ENCODE measurements around the gene ST8SIA2.
"Not testable (repeated sequence)": the region's sequence is repeated elsewhere in the genome, so short reads cannot be mapped to it uniquely, and the experiment has no call there.

ST8SIA2 gene

GRCh38 chr15:92444631-92445030, 51.0 kb downstream of the ST8SIA2 start:
- no peak for DNase-seq

DNA sequence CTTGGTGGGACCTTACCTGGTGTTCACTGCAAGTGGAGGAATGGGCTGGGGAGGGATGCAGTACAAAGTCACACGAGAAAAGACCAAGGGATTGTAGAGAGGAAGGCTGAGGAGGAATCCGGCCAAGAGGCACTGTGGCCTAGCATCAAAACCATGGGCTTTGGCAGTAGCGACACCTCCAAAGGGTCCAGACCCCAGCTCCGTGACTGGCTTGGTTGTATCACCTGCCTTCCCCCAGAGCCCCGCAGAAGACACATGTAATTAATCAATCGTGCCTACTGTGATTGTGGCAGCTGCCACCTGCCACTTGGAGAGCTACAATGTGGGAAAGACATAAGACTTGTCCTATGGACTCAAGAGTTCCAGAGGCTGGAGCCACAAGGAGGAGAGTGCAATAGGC, 54.7 kb downstream of the ST8SIA2 start:
- no peak for DNase-seq

- DNase-seq: no peak
Observed at GRCh38 chr15:92449476-92449875, 55.8 kb downstream of the ST8SIA2 start.

DNA sequence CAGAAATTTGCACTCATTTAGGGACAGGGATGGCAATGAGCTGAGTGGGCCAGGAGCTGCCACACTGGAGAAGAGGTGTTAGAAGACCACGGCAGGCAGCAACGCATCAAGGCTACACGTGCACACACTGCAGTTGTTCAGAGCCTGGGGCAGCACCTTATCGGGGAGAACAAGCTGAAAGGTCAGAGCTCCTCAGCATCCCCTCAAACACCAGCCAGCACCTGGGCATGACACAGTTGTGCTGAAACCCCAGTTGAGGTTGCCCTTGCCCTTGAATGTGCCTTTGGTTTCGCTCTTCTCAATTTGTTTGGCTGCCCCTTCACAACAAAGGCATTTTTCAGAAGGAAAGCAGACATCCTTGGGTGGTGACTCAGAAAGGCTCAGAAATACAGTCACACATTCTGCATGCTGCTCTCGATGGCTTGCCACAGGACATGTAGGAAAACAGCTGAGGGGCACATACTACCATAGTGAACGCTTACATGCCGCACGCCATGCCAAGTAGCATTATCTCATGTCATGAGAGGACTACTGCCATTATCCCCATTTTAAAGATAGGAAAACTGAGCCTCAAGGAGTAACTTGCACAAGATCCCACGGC, 57.6 kb downstream of the ST8SIA2 start:
- DNase-seq: no peak

DNA sequence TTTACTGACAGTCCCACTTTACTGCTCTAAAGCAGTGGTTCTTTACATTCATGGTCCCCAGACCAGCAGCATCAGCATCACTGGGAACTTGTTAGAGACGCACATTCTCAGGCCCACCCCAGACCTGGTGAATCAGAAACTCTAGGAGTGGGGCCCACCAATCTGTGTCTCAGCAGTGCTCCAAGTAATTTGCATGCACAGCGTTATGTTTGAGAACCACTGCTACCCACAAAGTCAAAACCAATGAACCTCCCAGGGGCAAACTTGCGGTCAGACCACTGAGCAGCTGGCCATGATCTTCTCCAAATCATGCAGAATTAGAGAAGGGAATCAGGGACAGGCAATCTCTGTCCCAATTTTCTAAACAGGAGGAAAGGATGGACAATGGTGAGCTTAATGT, 58.5 kb downstream of the ST8SIA2 start:
- DNase-seq: no peak

- DNase-seq: no peak
Observed at GRCh38 chr15:92453607-92454006, 59.9 kb downstream of the ST8SIA2 start.

DNA sequence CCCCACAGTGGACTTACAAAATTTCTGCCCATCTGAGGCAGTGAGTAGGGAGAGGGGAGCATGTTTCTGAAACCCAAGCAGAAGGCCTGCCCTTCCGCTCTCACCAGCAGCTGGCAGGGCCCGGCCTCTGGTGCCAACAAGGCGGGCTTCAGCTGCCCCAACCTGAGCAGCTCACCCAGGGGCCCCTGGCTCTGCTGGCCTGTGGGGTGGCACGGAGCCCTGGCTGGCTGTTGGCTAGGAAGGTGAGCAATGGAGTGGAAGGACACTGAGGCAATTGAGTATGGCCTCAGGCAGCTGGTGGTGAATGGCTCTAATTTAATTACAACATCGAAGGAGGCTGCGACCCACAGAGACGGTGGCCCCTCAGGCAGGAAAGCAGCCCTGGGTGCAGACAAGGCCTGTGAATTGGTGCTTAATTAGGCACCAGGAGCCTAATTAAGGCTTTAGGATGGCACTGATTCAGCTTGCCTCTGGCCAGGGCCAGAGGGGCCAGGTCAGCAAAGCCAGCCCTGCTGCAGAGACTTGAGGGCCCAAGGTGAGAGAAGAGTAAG, 60.9 kb downstream of the ST8SIA2 start:
- DNase-seq: no peak

DNA sequence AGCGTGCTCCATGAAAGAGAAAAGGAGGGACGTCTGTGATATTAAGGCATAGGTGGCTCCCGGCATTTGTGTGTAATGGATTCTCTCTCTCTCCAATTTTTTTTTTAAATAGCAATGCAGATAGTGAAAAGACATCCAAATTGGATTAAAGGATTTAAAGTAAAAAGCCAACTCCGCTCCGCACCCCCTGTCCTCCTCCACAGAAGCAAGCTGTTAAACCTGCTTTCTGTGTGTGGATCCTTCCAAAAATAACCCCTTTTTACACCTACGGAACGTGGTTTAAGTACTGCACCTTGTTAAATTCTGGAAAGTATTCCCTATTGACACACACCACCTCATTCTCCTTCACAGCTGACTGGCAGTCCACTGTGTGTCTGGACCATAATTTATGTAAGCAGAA, 61.6 kb downstream of the ST8SIA2 start:
- DNase-seq: no peak

- DNase-seq: no peak
Observed at GRCh38 chr15:92457471-92458041, 63.9 kb downstream of the ST8SIA2 start.

DNA sequence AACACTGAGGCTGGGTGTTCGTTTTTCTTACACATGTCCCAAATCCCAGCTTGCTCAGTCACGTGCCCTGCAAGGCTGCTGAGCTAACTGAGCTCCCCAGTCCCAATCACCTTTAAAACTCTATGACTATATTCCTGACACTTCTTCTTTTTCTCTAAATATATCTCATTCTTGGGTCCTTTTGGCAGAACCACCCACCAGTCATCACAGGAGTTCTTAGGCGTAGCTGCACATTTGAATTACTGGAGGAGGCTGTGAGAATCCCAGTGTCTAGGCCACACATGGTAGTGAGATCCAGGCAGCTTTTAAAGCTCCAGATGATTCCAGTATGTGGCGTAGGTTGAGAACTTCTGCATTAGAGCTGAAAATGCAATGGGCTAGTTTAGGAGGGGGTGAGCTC, 66.3 kb downstream of the ST8SIA2 start:
- DNase-seq: no peak

- no peak for DNase-seq
Observed at GRCh38 chr15:92462424-92463125, 68.9 kb downstream of the ST8SIA2 start.

GRCh38 chr15:92463352-92463751, 69.7 kb downstream of the ST8SIA2 start:
- no peak for DNase-seq

GRCh38 chr15:92463826-92464225, 70.1 kb downstream of the ST8SIA2 start:
- no peak for DNase-seq

DNA sequence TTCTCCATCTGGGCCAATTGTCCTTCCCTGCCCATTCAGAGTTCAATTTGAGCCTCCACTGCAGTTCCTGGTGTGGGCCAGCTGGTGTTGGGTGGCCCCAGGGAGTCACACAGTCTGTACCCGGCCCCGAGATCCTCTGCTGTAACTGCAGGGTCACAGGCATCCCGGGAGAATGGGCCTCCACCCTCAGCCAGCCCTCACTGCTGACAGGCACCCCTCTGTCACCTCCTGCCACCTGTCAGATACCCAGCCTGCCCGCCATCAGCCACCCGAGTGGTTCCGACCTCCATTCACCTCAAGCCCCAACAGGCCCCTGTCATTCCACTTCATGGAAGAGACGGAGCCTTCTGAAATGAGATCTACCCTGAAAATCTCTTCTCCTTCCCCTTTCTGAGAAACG, 73.2 kb downstream of the ST8SIA2 start:
- no peak for DNase-seq

GRCh38 chr15:92467245-92467644, 73.6 kb downstream of the ST8SIA2 start:
- no peak for DNase-seq

DNA sequence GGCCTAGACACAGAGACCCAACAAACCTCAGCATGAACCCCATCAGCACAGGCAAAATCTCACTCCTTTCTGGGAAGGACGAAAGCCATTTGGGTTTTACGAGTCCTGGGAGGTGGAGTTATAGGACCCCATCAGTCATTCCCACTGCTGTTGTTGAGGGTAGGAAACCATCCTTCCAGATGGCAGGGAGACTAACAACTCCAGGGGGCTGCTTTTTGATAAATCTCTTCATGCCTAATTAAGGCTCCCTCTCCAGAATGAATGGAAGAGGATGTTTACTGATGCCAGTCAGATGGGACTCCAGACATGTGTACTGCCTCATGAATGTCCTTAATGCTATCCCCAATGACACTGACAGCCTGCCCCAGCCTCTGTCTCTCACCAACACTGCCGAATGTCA, 75.3 kb downstream of the ST8SIA2 start:
- no peak for DNase-seq

GRCh38 chr15:92471288-92471687, 77.6 kb downstream of the ST8SIA2 start:
- DNase-seq: no peak

DNA sequence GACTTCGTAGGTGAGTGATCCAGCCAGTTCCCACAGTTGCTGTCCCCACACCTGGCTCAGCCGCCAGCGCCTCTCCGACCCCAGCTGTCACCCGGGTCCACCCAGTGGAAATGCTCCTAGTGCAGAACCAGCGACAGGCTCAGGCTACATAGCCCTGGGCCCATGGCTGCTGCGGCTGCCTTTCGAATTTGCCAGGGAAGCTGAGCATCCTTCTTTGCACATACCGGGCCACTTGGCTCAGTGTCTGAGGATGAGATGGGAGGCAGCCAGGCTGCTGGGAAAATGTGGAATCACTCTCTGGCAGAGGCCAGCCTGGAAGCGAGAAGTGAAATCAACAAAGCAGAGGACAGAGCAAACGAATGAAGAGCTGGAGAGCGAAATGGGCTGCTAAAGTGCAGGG, 80.1 kb downstream of the ST8SIA2 start:
- DNase-seq: no peak

- DNase-seq: not testable (repeated sequence)
Observed at GRCh38 chr15:92479730-92480129, 86.0 kb downstream of the ST8SIA2 start.

DNA sequence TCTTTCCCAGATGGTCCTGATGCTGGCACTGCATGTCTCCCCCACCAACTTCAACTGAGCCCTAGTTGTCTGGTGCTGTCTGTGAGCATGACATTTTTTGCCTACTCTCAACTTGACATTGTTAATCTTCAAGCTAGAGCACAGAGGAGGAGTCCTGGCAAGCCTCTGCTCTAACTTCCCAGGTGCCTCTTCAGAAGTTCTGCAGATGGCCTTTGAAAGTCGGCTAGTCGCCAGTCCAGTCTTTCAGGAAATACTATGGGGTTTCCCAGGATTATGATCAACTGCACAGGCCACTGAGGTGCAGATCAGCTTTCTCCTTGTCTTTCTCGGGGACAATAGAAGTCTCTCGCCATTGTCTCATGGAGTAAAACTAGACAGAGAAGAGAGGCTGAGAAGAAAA, 86.7 kb downstream of the ST8SIA2 start:
- no peak for DNase-seq

DNA sequence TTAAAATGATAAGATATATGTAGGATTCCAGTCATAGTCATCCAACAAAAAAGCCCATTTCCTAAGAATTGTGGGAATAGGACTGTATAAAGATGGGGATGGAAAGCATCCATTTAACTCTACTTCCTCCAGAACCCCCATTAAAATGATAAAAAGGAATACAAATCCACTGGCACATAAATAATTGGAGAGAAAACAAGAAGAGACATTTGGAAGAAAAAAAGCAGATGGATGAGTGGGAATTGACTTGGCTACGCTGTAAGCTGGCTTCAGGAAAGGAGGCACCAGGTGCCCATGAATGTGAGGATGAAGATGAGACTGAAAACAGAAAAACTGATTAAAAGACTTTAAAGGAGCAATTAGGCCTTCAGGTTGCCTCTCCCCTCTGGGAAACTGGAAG, 91.8 kb downstream of the ST8SIA2 start:
- no peak for DNase-seq

GRCh38 chr15:92492551-92493115, 99.0 kb downstream of the ST8SIA2 start:
- DNase-seq: no peak

GRCh38 chr15:92494806-92495336, 101.2 kb downstream of the ST8SIA2 start:
- no peak for DNase-seq

DNA sequence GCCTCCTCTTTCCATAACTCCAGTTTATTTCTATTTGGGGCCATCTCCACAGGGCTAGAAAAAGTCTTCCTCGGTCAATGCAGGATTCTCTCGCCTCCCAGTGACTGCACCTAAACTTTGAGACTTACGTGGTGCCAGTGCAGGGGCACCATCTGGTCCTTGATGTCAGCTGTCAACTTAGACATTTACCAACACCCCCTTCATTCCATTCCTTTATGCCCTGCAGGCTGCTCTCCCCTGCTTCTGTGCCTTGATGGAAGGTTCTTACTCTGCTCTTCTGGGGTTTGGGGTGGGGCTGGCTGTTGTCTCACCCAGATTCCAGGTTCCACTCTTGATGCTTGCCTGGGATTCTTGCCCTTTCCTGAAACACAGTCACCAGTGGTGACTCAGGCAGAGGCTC, 101.8 kb downstream of the ST8SIA2 start:
- no peak for DNase-seq

Data from NCI-H1092 treated with DMSO at 0.1 percent for 48 hours (cell line).